Measurements from ENCODE around the gene AAK1.

DNA sequence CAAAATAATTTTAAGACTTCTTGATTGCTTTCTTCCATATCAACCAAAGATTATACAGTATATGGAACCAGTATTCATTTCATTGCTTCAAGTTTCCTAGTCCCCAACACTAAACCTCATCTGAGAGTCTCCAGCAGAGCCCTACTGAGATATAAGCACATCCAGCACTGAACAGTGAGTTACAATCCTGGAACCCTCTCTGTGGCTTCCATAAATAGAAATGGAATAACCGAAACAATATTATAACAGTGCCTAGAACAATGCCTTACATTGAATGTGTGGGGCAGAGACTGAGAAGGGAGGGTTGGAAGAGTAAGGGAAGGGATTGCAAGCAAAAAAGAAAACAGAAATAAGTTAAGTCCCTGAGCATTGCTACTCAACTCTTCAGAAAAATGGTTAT is 18.9 kb downstream of the AAK1 start:
- TF ChIP-seq, protein P1, sequence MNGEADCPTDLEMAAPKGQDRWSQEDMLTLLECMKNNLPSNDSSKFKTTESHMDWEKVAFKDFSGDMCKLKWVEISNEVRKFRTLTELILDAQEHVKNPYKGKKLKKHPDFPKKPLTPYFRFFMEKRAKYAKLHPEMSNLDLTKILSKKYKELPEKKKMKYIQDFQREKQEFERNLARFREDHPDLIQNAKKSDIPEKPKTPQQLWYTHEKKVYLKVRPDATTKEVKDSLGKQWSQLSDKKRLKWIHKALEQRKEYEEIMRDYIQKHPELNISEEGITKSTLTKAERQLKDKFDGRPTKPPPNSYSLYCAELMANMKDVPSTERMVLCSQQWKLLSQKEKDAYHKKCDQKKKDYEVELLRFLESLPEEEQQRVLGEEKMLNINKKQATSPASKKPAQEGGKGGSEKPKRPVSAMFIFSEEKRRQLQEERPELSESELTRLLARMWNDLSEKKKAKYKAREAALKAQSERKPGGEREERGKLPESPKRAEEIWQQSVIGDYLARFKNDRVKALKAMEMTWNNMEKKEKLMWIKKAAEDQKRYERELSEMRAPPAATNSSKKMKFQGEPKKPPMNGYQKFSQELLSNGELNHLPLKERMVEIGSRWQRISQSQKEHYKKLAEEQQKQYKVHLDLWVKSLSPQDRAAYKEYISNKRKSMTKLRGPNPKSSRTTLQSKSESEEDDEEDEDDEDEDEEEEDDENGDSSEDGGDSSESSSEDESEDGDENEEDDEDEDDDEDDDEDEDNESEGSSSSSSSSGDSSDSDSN (CRISPR knock-in tag; IDR thresholded peaks at IDR 0.05), result no peak
- TF ChIP-seq, protein P2, sequence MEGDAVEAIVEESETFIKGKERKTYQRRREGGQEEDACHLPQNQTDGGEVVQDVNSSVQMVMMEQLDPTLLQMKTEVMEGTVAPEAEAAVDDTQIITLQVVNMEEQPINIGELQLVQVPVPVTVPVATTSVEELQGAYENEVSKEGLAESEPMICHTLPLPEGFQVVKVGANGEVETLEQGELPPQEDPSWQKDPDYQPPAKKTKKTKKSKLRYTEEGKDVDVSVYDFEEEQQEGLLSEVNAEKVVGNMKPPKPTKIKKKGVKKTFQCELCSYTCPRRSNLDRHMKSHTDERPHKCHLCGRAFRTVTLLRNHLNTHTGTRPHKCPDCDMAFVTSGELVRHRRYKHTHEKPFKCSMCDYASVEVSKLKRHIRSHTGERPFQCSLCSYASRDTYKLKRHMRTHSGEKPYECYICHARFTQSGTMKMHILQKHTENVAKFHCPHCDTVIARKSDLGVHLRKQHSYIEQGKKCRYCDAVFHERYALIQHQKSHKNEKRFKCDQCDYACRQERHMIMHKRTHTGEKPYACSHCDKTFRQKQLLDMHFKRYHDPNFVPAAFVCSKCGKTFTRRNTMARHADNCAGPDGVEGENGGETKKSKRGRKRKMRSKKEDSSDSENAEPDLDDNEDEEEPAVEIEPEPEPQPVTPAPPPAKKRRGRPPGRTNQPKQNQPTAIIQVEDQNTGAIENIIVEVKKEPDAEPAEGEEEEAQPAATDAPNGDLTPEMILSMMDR (CRISPR knock-in tag; IDR thresholded peaks at IDR 0.05), result no peak
- TF ChIP-seq PHB2 (IDR thresholded peaks at IDR 0.05; ENCODE audit: partially characterized antibody), result no peak
- TF ChIP-seq POLR2AphosphoS5 (IDR thresholded peaks at IDR 0.05; ENCODE audit: low read depth, low read length), result no peak
- no peak for TF ChIP-seq MTA1 (CRISPR knock-in tag; IDR thresholded peaks at IDR 0.05; ENCODE audit: borderline replicate concordance)
- TF ChIP-seq, protein P3, sequence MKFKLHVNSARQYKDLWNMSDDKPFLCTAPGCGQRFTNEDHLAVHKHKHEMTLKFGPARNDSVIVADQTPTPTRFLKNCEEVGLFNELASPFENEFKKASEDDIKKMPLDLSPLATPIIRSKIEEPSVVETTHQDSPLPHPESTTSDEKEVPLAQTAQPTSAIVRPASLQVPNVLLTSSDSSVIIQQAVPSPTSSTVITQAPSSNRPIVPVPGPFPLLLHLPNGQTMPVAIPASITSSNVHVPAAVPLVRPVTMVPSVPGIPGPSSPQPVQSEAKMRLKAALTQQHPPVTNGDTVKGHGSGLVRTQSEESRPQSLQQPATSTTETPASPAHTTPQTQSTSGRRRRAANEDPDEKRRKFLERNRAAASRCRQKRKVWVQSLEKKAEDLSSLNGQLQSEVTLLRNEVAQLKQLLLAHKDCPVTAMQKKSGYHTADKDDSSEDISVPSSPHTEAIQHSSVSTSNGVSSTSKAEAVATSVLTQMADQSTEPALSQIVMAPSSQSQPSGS (CRISPR knock-in tag; IDR thresholded peaks at IDR 0.05), result no peak
- TF ChIP-seq EZH2 (conservative IDR thresholded peaks at IDR 0.05; ENCODE audit: low read depth, low read length), result no peak
